Loucy (cell line): ENCODE measurements around the gene DNAH6.

ENCODE experiments used
- EZH2phosphoT487 ChIP-seq: fragments of 200-600 bp; IDR thresholded peaks from 2 replicates; pipeline ENCODE4 v1.6.1; 2018; ENCODE audit warnings: antibody characterized with exemption, mild to moderate bottlenecking, moderate library complexity, borderline replicate concordance
- TF ChIP-seq, protein P1 (sequence below): fragments of 200-600 bp; sonication (generic); conservative IDR thresholded peaks from 2 replicates; pipeline ENCODE4 v1.5.1; 2014; ENCODE audit warnings: mild to moderate bottlenecking, antibody characterized with exemption, low read length

DNA sequence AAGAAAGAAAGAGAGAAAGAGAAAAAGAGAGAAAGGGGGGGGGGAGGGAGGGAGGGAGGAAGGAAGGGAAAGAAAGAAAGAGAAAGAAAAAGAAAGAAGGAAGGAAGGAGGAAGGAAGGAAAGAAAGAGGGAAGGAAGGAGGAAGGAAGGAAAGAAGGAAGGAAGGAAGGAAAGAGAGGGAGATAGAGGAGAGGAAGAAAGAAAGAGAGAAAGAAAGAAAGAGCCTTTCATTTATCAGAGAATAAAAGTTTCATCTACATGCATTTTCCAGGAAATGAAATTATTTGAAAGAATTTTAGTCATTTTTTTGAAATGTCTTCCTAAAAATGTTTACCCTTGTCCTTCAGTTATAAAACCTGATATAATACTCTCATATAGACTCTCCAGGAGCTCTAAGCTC, 192.1 kb downstream of the DNAH6 start:
- TF ChIP-seq, protein P1, sequence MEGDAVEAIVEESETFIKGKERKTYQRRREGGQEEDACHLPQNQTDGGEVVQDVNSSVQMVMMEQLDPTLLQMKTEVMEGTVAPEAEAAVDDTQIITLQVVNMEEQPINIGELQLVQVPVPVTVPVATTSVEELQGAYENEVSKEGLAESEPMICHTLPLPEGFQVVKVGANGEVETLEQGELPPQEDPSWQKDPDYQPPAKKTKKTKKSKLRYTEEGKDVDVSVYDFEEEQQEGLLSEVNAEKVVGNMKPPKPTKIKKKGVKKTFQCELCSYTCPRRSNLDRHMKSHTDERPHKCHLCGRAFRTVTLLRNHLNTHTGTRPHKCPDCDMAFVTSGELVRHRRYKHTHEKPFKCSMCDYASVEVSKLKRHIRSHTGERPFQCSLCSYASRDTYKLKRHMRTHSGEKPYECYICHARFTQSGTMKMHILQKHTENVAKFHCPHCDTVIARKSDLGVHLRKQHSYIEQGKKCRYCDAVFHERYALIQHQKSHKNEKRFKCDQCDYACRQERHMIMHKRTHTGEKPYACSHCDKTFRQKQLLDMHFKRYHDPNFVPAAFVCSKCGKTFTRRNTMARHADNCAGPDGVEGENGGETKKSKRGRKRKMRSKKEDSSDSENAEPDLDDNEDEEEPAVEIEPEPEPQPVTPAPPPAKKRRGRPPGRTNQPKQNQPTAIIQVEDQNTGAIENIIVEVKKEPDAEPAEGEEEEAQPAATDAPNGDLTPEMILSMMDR = no peak
- TF ChIP-seq EZH2phosphoT487 = no peak
